T-cell (primary cell): Measurements from ENCODE around the gene CCNK. TPM values are rescaled to one million over a fixed set of nuclear protein-coding genes. Genes with fewer than 3 reads are reported as not detected.
A peak's percentile ranks its signal among the peaks of the same experiment; 100 is the strongest.

Source experiments
- ATAC-seq, 4 experiments: fragments of 200-7000 bp in 3 of 4; fragments of 150-1000 bp in 1 of 4; cut with Tn5 transposase; replicated peaks in 1 of 4; 1 replicate in 3 of 4; 2 replicates in 1 of 4; pipeline ENCODE4 v1.10.0; 2021; ENCODE audit warnings: moderate library complexity in 3 of 4, mild to moderate bottlenecking in 2 of 4, moderate number of reproducible peaks in 1 of 4
- CTCF ChIA-PET, 2 donors: fragments of 300-600 bp; sonication (Branson Sonifier 250); formaldehyde crosslinking; loops; one replicate each; lab custom pipeline; 2022; ENCODE audit warnings: antibody characterized with exemption in 2 of 2; lab: Charles Lee
- POLR2A ChIA-PET, 2 donors: fragments of 300-600 bp; sonication (Branson Sonifier 250); formaldehyde crosslinking; loops; one replicate each; lab custom pipeline; 2022; ENCODE audit warnings: antibody characterized with exemption in 2 of 2; lab: Charles Lee
- DNase-seq, 35 experiments: peaks; one replicate each; pipeline versions ENCODE4 v3.0.0 to v3.0.0-alpha.2; 2013 to 2023
- H3K27ac ChIP-seq: one replicate; pipeline ENCODE4 v1.5.1; 2013; ENCODE audit warnings: low read length
- H3K27me3 ChIP-seq, 2 experiments: replicated peaks in 1 of 2; 1 replicate in 1 of 2; 2 replicates in 1 of 2; pipeline versions ENCODE4 v1.6.1 to v1.7.0; 2013; ENCODE audit warnings: low read length in 1 of 2, mixed read lengths in 1 of 2; ENCODE audit not compliant: control insufficient read depth in 2 of 2, insufficient read depth in 2 of 2; ENCODE audit errors: extremely low read depth in 1 of 2
- H3K36me3 ChIP-seq, 2 donors: 1 replicate in 1 of 2; 2 replicates in 1 of 2; pipeline versions ENCODE4 v1.6.1 to v1.7.0; 2013; ENCODE audit warnings: low read length in 1 of 2; ENCODE audit not compliant: control insufficient read depth in 2 of 2, insufficient read depth in 1 of 2; ENCODE audit errors: extremely low read depth in 1 of 2
- H3K4me1 ChIP-seq, 2 experiments: 1 replicate in 1 of 2; 2 replicates in 1 of 2; pipeline versions ENCODE4 v1.6.1 to v1.7.0; 2013; ENCODE audit warnings: low read length in 2 of 2, mixed read lengths in 1 of 2; ENCODE audit not compliant: insufficient read depth in 2 of 2, control insufficient read depth in 1 of 2; ENCODE audit errors: extremely low read depth in 1 of 2
- H3K4me3 ChIP-seq, 2 donors: 1 replicate in 1 of 2; 2 replicates in 1 of 2; pipeline versions ENCODE4 v1.5.1 to v1.7.0; 2013; ENCODE audit warnings: mild to moderate bottlenecking in 2 of 2, low read length in 1 of 2, moderate library complexity in 1 of 2; ENCODE audit not compliant: control insufficient read depth in 1 of 2; ENCODE audit errors: extremely low read depth in 1 of 2
- H3K9me3 ChIP-seq: 2 replicates; pipeline ENCODE4 v1.7.0; 2013
- H3K27ac Mint-ChIP-seq, 2 donors: one replicate each; pipeline ENCODE4 v1.8.0; 2020 to 2021; ENCODE audit warnings: mild to moderate bottlenecking in 2 of 2, mixed read lengths in 2 of 2
- H3K27me3 Mint-ChIP-seq, 2 donors: one replicate each; pipeline ENCODE4 v1.8.0; 2021 to 2022; ENCODE audit warnings: mixed read lengths in 2 of 2
- H3K36me3 Mint-ChIP-seq: one replicate; pipeline ENCODE4 v1.8.0; 2021; ENCODE audit warnings: mixed read lengths
- H3K4me1 Mint-ChIP-seq, 3 donors: one replicate each; pipeline ENCODE4 v1.8.0; 2020 to 2022; ENCODE audit warnings: mixed read lengths in 3 of 3, mild to moderate bottlenecking in 1 of 3
- H3K4me3 Mint-ChIP-seq, 3 donors: one replicate each; pipeline ENCODE4 v1.8.0; 2020 to 2022; ENCODE audit warnings: mild to moderate bottlenecking in 3 of 3, mixed read lengths in 3 of 3, moderate library complexity in 3 of 3
- H3K9me3 Mint-ChIP-seq, 3 donors: one replicate each; pipeline ENCODE4 v1.8.0; 2020 to 2022; ENCODE audit warnings: mixed read lengths in 3 of 3
- WGBS: methylation state at CpG from one replicate; pipeline ENCODE4 v1.1.5; 2013; ENCODE audit warnings: missing lambda C conversion rate; ENCODE audit not compliant: insufficient coverage; 5-methylcytosine and 5-hydroxymethylcytosine counted together
- total RNA-seq, 35 experiments: library from RNA in 6 of 35; stranded (reverse) in 6 of 35; fragments of 120-200 nt in 1 of 35; gene quantifications; one replicate each; pipeline versions ENCODE4 v1.2.1 to v1.2.4 and lab custom pipeline; 2013 to 2026

The CCNK gene
- total RNA-seq, 5 donors from 2014 or later (not counting 1 experiment from before 2014, with no cell fraction given): 61.8 to 138 (median 74.6) TPM

DNA sequence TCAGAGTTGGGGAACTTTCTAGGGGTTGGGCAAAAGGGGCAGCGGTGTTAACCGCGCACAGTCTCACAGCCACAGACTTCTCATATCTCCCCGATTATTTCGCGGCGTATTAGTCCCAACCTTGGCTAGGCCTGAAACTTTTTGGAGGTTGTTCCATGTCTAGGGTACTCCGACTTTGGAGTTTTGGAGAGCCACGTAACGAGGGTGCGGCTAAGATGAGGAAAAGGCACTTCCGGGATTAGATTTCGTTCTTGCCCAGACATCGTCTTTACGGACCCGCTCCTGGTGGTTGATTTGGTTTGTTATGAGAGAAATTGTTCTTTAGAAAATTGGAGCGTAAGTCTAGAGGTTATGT lies 513 bp downstream of the CCNK start:
- peaks cover 70 to 73% (median 71%) of the 10 kb centered on the region in 3 donors for H3K4me1 Mint-ChIP-seq
- peaks cover 20 to 23% of the 10 kb centered on the region in 2 experiments for H3K4me1 ChIP-seq
- peak overlapping the region; percentile 96 to 99 for H3K4me3 ChIP-seq
- no peaks in the 10 kb centered on the region for H3K27me3 ChIP-seq
- H3K9me3 Mint-ChIP-seq: no peaks in the 10 kb centered on the region
- H3K27me3 Mint-ChIP-seq: no peaks in the 10 kb centered on the region
- no peak for ATAC-seq
- no peaks in the 10 kb centered on the region for H3K9me3 ChIP-seq
- H3K4me3 Mint-ChIP-seq: peak overlapping the region; percentile 90 to 98 (median 90)
- H3K36me3 ChIP-seq: no peaks in the 10 kb centered on the region
- H3K27ac Mint-ChIP-seq: peak overlapping the region; percentile 95 to 98
- CTCF ChIA-PET: interaction anchor here in 1 of 2 donors (0.6 to 1.3 kb wide), 3 partner anchors 122 to 202 kb away, joined by 3 to 5 read pairs (median 3); partner anchors contain the start of gene CCDC85C
- H3K36me3 Mint-ChIP-seq: no peaks in the 10 kb centered on the region
- peak overlapping the region; percentile 87 for H3K27ac ChIP-seq
- peak in 8 of 35 experiments; percentile 3 to 56 (median 6) for DNase-seq
- POLR2A ChIA-PET: interaction anchor here (0.9 to 1.7 kb wide), 4 partner anchors 14 to 740 kb away, joined by 3 to 24 read pairs (median 8); partner anchors contain the start of genes CCDC85C (in 1 of the 2) and CYP46A1 (in 1 of the 2)
- 0% methylated on average over 10 of the region's 17 CpGs for WGBS

DNA sequence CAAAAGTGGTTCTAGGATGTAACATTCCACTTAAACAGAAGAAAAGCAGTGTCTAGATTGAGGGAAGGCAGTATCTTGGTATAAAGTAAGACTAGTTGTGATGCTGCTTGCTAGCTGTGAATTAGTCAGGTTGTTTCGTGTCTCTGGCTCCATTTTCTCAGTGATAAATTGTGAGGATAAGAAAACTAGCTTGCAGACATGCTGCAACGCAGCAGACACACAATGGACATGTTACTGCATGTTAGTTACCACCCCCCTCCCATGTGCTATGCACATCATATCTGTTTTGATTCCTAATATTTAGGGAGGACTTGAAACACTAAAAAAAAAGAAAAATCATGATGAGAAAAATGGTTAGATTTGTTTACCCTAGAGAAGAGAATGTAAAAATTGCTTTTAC lies 2.9 kb downstream of the CCNK start:
- no CpG with 5 or more reads among the region's 2 CpGs for WGBS
- Histone ChIP-seq H3K4me1 (peaks cover 16 to 18% of the 10 kb centered on the region in 2 experiments), H3K9me3 (no peaks in the 10 kb centered on the region), H3K27me3 (no peaks in the 10 kb centered on the region), H3K27ac (no peak overlapping the region), H3K36me3 (no peaks in the 10 kb centered on the region), H3K4me3 (no peak overlapping the region)
- Mint-ChIP-seq H3K27me3 (no peaks in the 10 kb centered on the region), H3K4me1 (peaks cover 71 to 80% (median 76%) of the 10 kb centered on the region in 3 donors), H3K4me3 (peak overlapping the region in 1 of 3 donors; percentile 17), H3K27ac (no peak overlapping the region), H3K36me3 (no peaks in the 10 kb centered on the region), H3K9me3 (no peaks in the 10 kb centered on the region)
- DNase-seq: no peak
- CTCF ChIA-PET: no interaction called here
- ATAC-seq: no peak
- POLR2A ChIA-PET: no interaction called here

DNA sequence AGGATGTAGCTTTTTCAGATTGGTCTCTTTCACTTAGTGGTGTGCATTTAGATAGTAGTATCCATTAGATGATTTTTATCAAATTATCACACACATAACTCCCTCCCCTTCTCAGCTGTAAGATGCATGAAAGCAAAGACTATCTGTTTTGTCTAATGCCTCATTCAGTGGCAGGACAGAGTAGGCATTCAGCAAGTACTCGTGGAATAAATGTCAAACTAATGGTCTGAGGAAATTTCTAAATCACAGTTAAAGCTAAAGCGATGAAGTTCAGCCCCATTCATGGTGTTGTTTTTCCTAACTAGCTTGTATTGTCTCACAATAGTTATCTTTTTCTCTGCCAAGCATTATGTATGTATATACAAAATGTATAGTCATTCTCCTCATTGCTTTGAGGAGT lies 16.1 kb downstream of the CCNK start:
- DNase-seq: no peak
- Histone ChIP-seq H3K4me1 (no peaks in the 10 kb centered on the region), H3K9me3 (no peaks in the 10 kb centered on the region), H3K36me3 (peaks cover 10 to 91% of the 10 kb centered on the region in 2 donors), H3K4me3 (no peak overlapping the region), H3K27ac (no peak overlapping the region), H3K27me3 (no peaks in the 10 kb centered on the region)
- H3K4me1 Mint-ChIP-seq: peaks cover 7 to 15% (median 7%) of the 10 kb centered on the region in 3 donors
- WGBS: no CpG with 5 or more reads among the region's 2 CpGs
- no peak overlapping the region for H3K4me3 Mint-ChIP-seq
- H3K27me3 Mint-ChIP-seq: no peaks in the 10 kb centered on the region
- ATAC-seq: no peak
- H3K36me3 Mint-ChIP-seq: peaks cover 66% of the 10 kb centered on the region
- ChIA-PET POLR2A (no interaction called here), CTCF (no interaction called here)
- no peaks in the 10 kb centered on the region for H3K9me3 Mint-ChIP-seq
- H3K27ac Mint-ChIP-seq: no peak overlapping the region

DNA sequence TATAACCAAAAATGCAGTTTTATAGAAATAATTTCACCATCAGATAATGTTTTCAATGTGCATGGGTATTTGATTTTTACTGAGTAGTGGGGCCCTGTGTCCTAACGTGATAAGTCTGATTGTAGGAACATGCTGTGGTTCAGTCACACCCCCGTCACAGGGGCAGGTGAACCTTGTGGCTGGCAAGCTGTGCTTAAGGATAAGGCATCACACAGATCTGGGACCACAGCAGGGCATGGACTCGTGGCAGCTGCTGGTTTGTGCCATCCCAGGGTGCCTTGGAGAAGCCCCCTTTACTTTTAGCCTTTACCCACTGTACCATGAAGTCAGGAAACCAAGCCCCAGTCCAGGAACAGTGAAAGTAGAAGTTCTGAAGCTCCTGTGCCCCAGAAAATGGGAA lies 16.7 kb downstream of the CCNK start:
- H3K4me3 ChIP-seq: no peak overlapping the region

DNA sequence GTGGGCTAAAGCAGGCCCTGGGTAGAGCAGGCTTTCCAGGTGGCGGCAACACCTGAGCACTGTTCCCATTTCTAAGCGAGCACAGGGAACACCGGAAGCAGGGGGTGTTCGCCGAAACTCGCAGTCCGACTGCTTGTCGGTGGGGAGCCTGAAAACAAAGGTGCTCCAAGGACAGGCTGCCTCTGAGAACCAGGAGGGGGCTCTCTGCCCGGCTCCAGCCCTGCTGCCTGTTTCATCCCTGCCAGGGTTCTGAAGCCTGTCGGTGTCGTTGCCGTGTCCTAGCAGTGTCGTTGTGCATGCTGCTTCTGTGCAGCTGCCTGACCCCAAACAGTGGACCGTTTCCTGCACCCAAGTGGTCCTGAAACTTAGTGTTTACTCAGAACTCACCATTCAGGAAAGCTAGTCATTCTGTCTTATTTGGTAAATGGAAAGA lies 21.8 kb downstream of the CCNK start:
- ATAC-seq: no peak
- H3K9me3 ChIP-seq: no peaks in the 10 kb centered on the region
- ChIA-PET CTCF (no interaction called here), POLR2A (no interaction called here)
- no peaks in the 10 kb centered on the region for H3K4me1 ChIP-seq
- Mint-ChIP-seq H3K4me3 (no peak overlapping the region), H3K4me1 (no peaks in the 10 kb centered on the region), H3K27me3 (no peaks in the 10 kb centered on the region), H3K27ac (no peak overlapping the region), H3K36me3 (peaks cover 77% of the 10 kb centered on the region), H3K9me3 (no peaks in the 10 kb centered on the region)
- no peak overlapping the region for H3K27ac ChIP-seq
- DNase-seq: no peak
- 96% methylated on average over 14 of the region's 14 CpGs for WGBS
- no peak overlapping the region for H3K4me3 ChIP-seq
- H3K27me3 ChIP-seq: no peaks in the 10 kb centered on the region
- peaks cover 14 to 93% of the 10 kb centered on the region in 2 donors for H3K36me3 ChIP-seq

More for the DNA sequence above, 16.7 kb downstream of the CCNK start:
- Mint-ChIP-seq H3K36me3 (peaks cover 64% of the 10 kb centered on the region), H3K27me3 (no peaks in the 10 kb centered on the region), H3K27ac (no peak overlapping the region), H3K4me3 (no peak overlapping the region), H3K4me1 (peaks cover 5 to 13% (median 6%) of the 10 kb centered on the region in 3 donors), H3K9me3 (no peaks in the 10 kb centered on the region)
- Histone ChIP-seq H3K27me3 (no peaks in the 10 kb centered on the region), H3K4me1 (no peaks in the 10 kb centered on the region), H3K36me3 (peaks cover 15 to 91% of the 10 kb centered on the region in 2 donors), H3K27ac (no peak overlapping the region), H3K9me3 (no peaks in the 10 kb centered on the region)
- ChIA-PET POLR2A (no interaction called here), CTCF (no interaction called here)
- DNase-seq (no peak), ATAC-seq (no peak)
- WGBS: 100% methylated on average over 2 of the region's 3 CpGs

DNA sequence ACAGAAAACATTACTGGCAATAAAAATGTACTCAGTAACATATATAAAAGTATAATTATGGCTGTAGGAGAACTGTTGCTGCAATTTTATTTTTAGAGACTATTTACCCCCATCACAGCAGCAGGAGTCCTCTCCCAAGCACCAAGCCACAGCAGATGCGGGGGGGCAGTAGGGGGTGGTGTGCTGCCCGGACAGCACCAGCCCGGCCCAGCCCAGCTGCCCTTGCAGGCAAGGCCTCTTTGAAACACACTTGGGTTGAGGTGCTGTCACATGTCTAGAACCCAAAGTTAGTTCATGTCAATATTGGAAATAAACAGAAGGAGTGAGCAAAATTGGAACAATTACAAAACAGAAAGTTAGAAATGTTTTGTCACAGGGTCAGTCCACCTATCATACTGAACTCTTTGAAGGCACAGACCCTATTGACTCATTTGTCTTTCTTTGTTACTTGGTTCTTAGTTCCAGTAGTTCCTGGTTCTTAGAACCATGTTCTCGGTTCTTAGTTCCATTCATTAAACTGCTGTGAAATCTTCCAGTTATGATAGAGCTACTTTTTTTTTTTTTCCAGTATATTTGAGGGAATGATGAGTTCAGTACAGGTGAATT lies 22.7 kb downstream of the CCNK start:
- ChIA-PET POLR2A (interaction anchor here in 1 of 2 donors (0.6 to 0.7 kb wide), 2 partner anchors 9 to 23 kb away, joined by 5 to 8 read pairs; partner anchors contain the start of gene SETD3), CTCF (no interaction called here)
- Mint-ChIP-seq H3K27me3 (no peaks in the 10 kb centered on the region), H3K4me1 (no peaks in the 10 kb centered on the region), H3K9me3 (no peaks in the 10 kb centered on the region), H3K36me3 (peaks cover 78% of the 10 kb centered on the region), H3K27ac (no peak overlapping the region), H3K4me3 (no peak overlapping the region)
- H3K9me3 ChIP-seq: no peaks in the 10 kb centered on the region
- ATAC-seq (no peak), DNase-seq (no peak)
- H3K4me1 ChIP-seq: no peaks in the 10 kb centered on the region
- no peak overlapping the region for H3K4me3 ChIP-seq
- WGBS: 100% methylated on average over 3 of the region's 4 CpGs
- peaks cover 14 to 93% of the 10 kb centered on the region in 2 donors for H3K36me3 ChIP-seq
- no peaks in the 10 kb centered on the region for H3K27me3 ChIP-seq
- H3K27ac ChIP-seq: no peak overlapping the region
